Stimulated activated CD4-positive, alpha-beta T cell treated with anti-CD3 and anti-CD28 coated beads, Interleukin-2, amount 100 ng/mL, for 4 hours (primary cell): ENCODE data around the gene KLHL12.
"Not testable (repeated sequence)": the region's sequence is repeated elsewhere in the genome, so short reads cannot be mapped to it uniquely, and the experiment has no call there.

Source experiments
- DNase-seq: peaks from one replicate; pipeline ENCODE4 v3.0.0-alpha.2; 2020; ENCODE audit warnings: low read depth

The KLHL12 gene

GRCh38 chr1:202951437-202951836 lies 24.4 kb upstream of the KLHL12 start:
- DNase-seq: no peak

- DNase-seq: no peak
Measured at GRCh38 chr1:202945483-202945882, 18.4 kb upstream of the KLHL12 start.

- no peak for DNase-seq
Measured at GRCh38 chr1:202944438-202944921, 17.4 kb upstream of the KLHL12 start.

GRCh38 chr1:202942426-202942825 lies 15.4 kb upstream of the KLHL12 start:
- DNase-seq: no peak

GRCh38 chr1:202941372-202941771 lies 14.3 kb upstream of the KLHL12 start:
- no peak for DNase-seq

GRCh38 chr1:202940561-202940960 lies 13.5 kb upstream of the KLHL12 start:
- no peak for DNase-seq

- no peak for DNase-seq
Measured at GRCh38 chr1:202938287-202938925, 11.4 kb upstream of the KLHL12 start.

- DNase-seq: not testable (repeated sequence)
Measured at GRCh38 chr1:202936409-202936808, 9.4 kb upstream of the KLHL12 start.

- DNase-seq: no peak
Measured at GRCh38 chr1:202935844-202936243, 8.8 kb upstream of the KLHL12 start.

- no peak for DNase-seq
Measured at GRCh38 chr1:202934755-202935154, 7.7 kb upstream of the KLHL12 start.

GRCh38 chr1:202932476-202932875 lies 5.4 kb upstream of the KLHL12 start:
- no peak for DNase-seq

- DNase-seq: no peak
Measured at GRCh38 chr1:202923533-202923932, 3.5 kb downstream of the KLHL12 start.

- DNase-seq: no peak
Measured at GRCh38 chr1:202919615-202920014, 7.4 kb downstream of the KLHL12 start.

GRCh38 chr1:202915146-202915545 lies 11.9 kb downstream of the KLHL12 start:
- DNase-seq: no peak

GRCh38 chr1:202912476-202912875 lies 14.6 kb downstream of the KLHL12 start:
- DNase-seq: not testable (repeated sequence)

GRCh38 chr1:202909494-202909893 lies 17.5 kb downstream of the KLHL12 start:
- DNase-seq: no peak

GRCh38 chr1:202908998-202909397 lies 18.0 kb downstream of the KLHL12 start:
- no peak for DNase-seq

GRCh38 chr1:202905331-202905730 lies 21.7 kb downstream of the KLHL12 start:
- DNase-seq: no peak

- DNase-seq: not testable (repeated sequence)
Measured at GRCh38 chr1:202903808-202904207, 23.2 kb downstream of the KLHL12 start.

GRCh38 chr1:202901555-202901954 lies 25.5 kb downstream of the KLHL12 start:
- no peak for DNase-seq

GRCh38 chr1:202892501-202892900 lies 34.5 kb downstream of the KLHL12 start:
- DNase-seq: no peak

- no peak for DNase-seq
Measured at GRCh38 chr1:202890392-202890791, 36.6 kb downstream of the KLHL12 start.

- peak; percentile 94 for DNase-seq
Measured at GRCh38 chr1:202888531-202889360, 38.3 kb downstream of the KLHL12 start, which contains the start of gene RABIF. Gene RABIF (minus strand): TSS chr1:202889149. CDS start chr1:202889098, 51 bp downstream.
